Panc1 (cell line): ENCODE data around the gene TPRX2.

ENCODE experiments used
- POLR2AphosphoS5 ChIP-seq: IDR thresholded peaks from 2 replicates; pipeline ENCODE4 v1.6.1; 2012; ENCODE audit warnings: mild to moderate bottlenecking, low read depth, low read length, moderate library complexity
- TF ChIP-seq, protein P1 (sequence below): fragments of 450-650 bp; IDR thresholded peaks from 2 replicates; pipeline ENCODE4 v1.5.1; 2017; ENCODE audit warnings: mild to moderate bottlenecking
- TF ChIP-seq, protein P2 (sequence below), 2 experiments: IDR thresholded peaks; 2 replicates each; pipeline ENCODE4 v1.6.1; 2011 to 2012; ENCODE audit warnings: low read depth in 2 of 2, control low read depth in 1 of 2, low read length in 1 of 2, mild to moderate bottlenecking in 1 of 2, moderate library complexity in 1 of 2; ENCODE audit not compliant: insufficient read depth in 1 of 2

DNA sequence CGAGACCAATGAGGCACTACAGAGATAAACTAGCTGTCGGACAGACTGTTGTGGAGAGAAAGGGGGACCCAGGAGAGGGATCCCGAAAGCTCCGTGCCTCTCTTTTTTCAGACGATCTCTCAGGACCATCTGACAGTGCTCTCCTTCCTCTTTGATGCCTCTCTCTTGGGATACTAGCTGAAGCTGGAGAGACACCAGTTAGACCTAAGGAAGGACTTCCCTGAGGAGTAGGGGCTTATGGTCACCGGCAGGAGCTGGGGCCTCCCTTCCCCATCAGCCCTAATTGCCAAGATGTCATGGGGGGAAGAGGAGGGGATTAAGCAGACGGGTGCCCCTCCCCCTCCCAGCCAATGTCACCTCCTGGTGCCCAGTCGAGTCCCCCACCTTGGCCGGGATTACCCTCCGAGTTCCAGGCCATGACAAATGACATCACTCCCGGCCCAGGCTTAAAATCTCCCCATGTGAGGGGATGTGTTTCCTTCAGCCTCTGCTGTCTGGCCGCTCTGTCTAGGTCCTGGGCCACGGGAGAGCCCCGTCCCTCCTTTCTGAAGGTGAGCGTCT lies 37.5 kb upstream of the TPRX2 start, which contains the start of gene CRX:
- TF ChIP-seq, protein P1, sequence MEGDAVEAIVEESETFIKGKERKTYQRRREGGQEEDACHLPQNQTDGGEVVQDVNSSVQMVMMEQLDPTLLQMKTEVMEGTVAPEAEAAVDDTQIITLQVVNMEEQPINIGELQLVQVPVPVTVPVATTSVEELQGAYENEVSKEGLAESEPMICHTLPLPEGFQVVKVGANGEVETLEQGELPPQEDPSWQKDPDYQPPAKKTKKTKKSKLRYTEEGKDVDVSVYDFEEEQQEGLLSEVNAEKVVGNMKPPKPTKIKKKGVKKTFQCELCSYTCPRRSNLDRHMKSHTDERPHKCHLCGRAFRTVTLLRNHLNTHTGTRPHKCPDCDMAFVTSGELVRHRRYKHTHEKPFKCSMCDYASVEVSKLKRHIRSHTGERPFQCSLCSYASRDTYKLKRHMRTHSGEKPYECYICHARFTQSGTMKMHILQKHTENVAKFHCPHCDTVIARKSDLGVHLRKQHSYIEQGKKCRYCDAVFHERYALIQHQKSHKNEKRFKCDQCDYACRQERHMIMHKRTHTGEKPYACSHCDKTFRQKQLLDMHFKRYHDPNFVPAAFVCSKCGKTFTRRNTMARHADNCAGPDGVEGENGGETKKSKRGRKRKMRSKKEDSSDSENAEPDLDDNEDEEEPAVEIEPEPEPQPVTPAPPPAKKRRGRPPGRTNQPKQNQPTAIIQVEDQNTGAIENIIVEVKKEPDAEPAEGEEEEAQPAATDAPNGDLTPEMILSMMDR, result no peak
- no peak for TF ChIP-seq POLR2AphosphoS5
- TF ChIP-seq, protein P2, sequence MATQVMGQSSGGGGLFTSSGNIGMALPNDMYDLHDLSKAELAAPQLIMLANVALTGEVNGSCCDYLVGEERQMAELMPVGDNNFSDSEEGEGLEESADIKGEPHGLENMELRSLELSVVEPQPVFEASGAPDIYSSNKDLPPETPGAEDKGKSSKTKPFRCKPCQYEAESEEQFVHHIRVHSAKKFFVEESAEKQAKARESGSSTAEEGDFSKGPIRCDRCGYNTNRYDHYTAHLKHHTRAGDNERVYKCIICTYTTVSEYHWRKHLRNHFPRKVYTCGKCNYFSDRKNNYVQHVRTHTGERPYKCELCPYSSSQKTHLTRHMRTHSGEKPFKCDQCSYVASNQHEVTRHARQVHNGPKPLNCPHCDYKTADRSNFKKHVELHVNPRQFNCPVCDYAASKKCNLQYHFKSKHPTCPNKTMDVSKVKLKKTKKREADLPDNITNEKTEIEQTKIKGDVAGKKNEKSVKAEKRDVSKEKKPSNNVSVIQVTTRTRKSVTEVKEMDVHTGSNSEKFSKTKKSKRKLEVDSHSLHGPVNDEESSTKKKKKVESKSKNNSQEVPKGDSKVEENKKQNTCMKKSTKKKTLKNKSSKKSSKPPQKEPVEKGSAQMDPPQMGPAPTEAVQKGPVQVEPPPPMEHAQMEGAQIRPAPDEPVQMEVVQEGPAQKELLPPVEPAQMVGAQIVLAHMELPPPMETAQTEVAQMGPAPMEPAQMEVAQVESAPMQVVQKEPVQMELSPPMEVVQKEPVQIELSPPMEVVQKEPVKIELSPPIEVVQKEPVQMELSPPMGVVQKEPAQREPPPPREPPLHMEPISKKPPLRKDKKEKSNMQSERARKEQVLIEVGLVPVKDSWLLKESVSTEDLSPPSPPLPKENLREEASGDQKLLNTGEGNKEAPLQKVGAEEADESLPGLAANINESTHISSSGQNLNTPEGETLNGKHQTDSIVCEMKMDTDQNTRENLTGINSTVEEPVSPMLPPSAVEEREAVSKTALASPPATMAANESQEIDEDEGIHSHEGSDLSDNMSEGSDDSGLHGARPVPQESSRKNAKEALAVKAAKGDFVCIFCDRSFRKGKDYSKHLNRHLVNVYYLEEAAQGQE (IDR thresholded peaks at IDR 0.05; ENCODE audit: insufficient read depth in 1 of 2, low read depth in 2 of 2, low read length in 1 of 2), result no peak
